ENCODE data around the gene DCUN1D2. TPM values are rescaled to one million over a fixed set of nuclear protein-coding genes. Genes with fewer than 3 reads are reported as not detected.
"Not testable (repeated sequence)": the region's sequence is repeated elsewhere in the genome, so short reads cannot be mapped to it uniquely, and the experiment has no call there.

DCUN1D2 gene
- polyA plus RNA-seq, 3 donors, result 3.1 to 16.7 (median 6.1) TPM

DNA sequence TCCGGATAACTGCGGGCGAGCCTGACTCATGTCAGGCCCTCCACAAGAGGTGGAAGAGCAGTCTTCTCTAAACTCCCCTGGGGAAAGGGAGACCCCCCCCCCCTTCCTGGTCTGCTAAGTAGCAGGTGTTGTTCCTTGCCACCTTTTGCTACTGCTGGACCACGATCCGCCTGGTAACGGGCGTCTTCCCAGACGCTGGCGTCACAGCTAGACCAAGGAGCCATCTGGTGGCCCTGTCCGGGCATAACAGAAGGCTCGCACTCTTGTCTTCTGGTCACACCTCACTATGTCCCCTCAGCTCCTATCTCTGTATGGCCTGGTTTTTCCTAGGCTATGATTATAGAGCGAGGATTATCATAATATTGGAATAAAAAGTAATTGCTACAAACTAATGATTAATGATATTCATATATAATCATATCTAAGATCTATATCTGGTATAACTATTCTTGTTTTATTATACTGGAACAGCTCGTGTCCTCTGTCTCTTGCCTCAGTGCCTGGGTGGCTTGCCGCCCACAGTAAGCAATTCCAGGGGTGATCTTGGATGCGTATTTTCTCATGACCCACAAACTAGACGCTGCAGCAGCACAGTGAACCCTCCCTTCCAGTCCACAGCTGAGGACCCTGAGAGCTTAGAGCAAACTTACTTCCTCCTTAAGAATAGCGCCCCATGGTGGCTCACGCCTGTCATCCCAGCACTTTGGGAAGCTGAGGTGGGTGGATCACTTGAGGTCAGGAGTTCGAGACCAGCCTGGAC lies 39.5 kb downstream of the DCUN1D2 start:
- H3K9me3 Mint-ChIP-seq, result peaks cover 0 to 12% (median 3%) of the 10 kb centered on the region in 7 donors
- DNase-seq; H2AFZ ChIP-seq (ENCODE audit: insufficient read depth, low read depth, low read length, poor library complexity, severe bottlenecking); H3K4me1 Mint-ChIP-seq; H3K27ac Mint-ChIP-seq; H3K4me3 Mint-ChIP-seq; H3K4me3 ChIP-seq (replicated peaks in 1 of 3; ENCODE audit: low read depth in 2 of 3, low read length in 3 of 3); H3K27me3 ChIP-seq (ENCODE audit: control insufficient read depth in 2 of 2, insufficient read depth in 2 of 2, low read length in 2 of 2); H3K27me3 Mint-ChIP-seq (ENCODE audit: low read depth in 3 of 3); H3K27ac ChIP-seq (ENCODE audit: low read depth in 1 of 2, low read length in 2 of 2); H3K9me3 ChIP-seq (replicated peaks in 1 of 2; ENCODE audit: control insufficient read depth in 1 of 2, insufficient read depth in 1 of 2, low read length in 2 of 2); H4K20me1 ChIP-seq (ENCODE audit: insufficient read depth, low read length); intact Hi-C loops (cut with micrococcal nuclease); H3K4me2 ChIP-seq (replicated peaks; ENCODE audit: extremely low read depth, low read length, poor library complexity, severe bottlenecking); H3K9ac ChIP-seq (ENCODE audit: insufficient read depth, low read length, poor library complexity, severe bottlenecking); H3K79me2 ChIP-seq (ENCODE audit: insufficient read depth, low read length); H3K4me1 ChIP-seq (ENCODE audit: control insufficient read depth in 1 of 2, insufficient read depth in 2 of 2, low read length in 2 of 2): not testable (repeated sequence)
- TF ChIP-seq, protein P1, sequence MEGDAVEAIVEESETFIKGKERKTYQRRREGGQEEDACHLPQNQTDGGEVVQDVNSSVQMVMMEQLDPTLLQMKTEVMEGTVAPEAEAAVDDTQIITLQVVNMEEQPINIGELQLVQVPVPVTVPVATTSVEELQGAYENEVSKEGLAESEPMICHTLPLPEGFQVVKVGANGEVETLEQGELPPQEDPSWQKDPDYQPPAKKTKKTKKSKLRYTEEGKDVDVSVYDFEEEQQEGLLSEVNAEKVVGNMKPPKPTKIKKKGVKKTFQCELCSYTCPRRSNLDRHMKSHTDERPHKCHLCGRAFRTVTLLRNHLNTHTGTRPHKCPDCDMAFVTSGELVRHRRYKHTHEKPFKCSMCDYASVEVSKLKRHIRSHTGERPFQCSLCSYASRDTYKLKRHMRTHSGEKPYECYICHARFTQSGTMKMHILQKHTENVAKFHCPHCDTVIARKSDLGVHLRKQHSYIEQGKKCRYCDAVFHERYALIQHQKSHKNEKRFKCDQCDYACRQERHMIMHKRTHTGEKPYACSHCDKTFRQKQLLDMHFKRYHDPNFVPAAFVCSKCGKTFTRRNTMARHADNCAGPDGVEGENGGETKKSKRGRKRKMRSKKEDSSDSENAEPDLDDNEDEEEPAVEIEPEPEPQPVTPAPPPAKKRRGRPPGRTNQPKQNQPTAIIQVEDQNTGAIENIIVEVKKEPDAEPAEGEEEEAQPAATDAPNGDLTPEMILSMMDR (IDR thresholded peaks at IDR 0.05), result peak; percentile 17
- peaks cover 16 to 32% of the 10 kb centered on the region in 2 donors for H3K36me3 ChIP-seq (replicated peaks in 1 of 2; ENCODE audit: control insufficient read depth in 1 of 2, insufficient read depth in 2 of 2, low read length in 2 of 2)
- 71% methylated on average over 7 of the region's 19 CpGs for WGBS (ENCODE audit: insufficient coverage)
- H3K36me3 Mint-ChIP-seq, result peaks cover 25 to 39% of the 10 kb centered on the region in 2 donors

DNA sequence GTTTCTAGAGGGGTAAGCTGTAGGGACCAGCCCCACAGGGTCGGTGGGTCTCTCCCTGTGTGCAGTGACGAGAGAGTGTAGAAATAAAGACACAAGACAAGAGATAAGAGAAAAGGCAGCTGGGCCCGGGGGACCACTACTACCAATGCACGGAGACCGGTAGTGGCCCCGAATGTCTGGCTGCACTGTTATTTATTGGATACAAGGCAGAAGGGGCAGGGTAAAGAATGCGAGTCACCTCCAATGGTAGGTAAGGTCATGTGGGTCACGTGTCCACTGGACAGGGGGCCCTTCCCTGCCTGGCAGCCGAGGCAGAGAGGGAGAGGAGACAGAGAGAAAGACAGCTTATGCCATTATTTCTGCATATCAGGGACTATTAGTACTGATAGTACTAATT lies 40.2 kb downstream of the DCUN1D2 start:
- H3K36me3 ChIP-seq (replicated peaks in 1 of 2; ENCODE audit: control insufficient read depth in 1 of 2, insufficient read depth in 2 of 2, low read length in 2 of 2), result peaks cover 11 to 25% of the 10 kb centered on the region in 2 donors
- H3K4me1 ChIP-seq (ENCODE audit: control insufficient read depth in 1 of 2, insufficient read depth in 2 of 2, low read length in 2 of 2); H3K4me2 ChIP-seq (replicated peaks; ENCODE audit: extremely low read depth, low read length, poor library complexity, severe bottlenecking); H3K79me2 ChIP-seq (ENCODE audit: insufficient read depth, low read length); H3K4me1 Mint-ChIP-seq; H3K4me3 Mint-ChIP-seq; H3K9me3 ChIP-seq (replicated peaks in 1 of 2; ENCODE audit: control insufficient read depth in 1 of 2, insufficient read depth in 1 of 2, low read length in 2 of 2); H3K4me3 ChIP-seq (replicated peaks in 1 of 3; ENCODE audit: low read depth in 2 of 3, low read length in 3 of 3); H3K27ac ChIP-seq (ENCODE audit: low read depth in 1 of 2, low read length in 2 of 2); H3K27me3 Mint-ChIP-seq (ENCODE audit: low read depth in 3 of 3); H4K20me1 ChIP-seq (ENCODE audit: insufficient read depth, low read length); H3K27ac Mint-ChIP-seq; H3K27me3 ChIP-seq (ENCODE audit: control insufficient read depth in 2 of 2, insufficient read depth in 2 of 2, low read length in 2 of 2); DNase-seq; H2AFZ ChIP-seq (ENCODE audit: insufficient read depth, low read depth, low read length, poor library complexity, severe bottlenecking); H3K9ac ChIP-seq (ENCODE audit: insufficient read depth, low read length, poor library complexity, severe bottlenecking); intact Hi-C loops (cut with micrococcal nuclease): not testable (repeated sequence)
- WGBS (ENCODE audit: insufficient coverage), result 95% methylated on average over 6 of the region's 9 CpGs
- Mint-ChIP-seq H3K36me3 (peaks cover 18 to 32% of the 10 kb centered on the region in 2 donors), H3K9me3 (peaks cover 0 to 13% (median 3%) of the 10 kb centered on the region in 7 donors)
